ENCODE results near the gene TCTN2. TPM values are rescaled to one million over a fixed set of nuclear protein-coding genes. Genes with fewer than 3 reads are reported as not detected.

Gene TCTN2
- 33.5 TPM for total RNA-seq

GRCh38 chr12:123670882-123671728 lies at the start of gene TCTN2:
TCTN2 (plus strand) TSS chr12:123671113; CDS start chr12:123671241, 128 bp downstream.

GRCh38 chr12:123633379-123634141 lies 37.4 kb upstream of the TCTN2 start, which contains the start of the genes EIF2B1 and GTF2H3:
EIF2B1 (minus strand) TSS chr12:123633686; CDS start chr12:123633557, 129 bp downstream.
GTF2H3 (plus strand) TSS chr12:123633829; CDS start chr12:123633860, 31 bp downstream.

Other genes starting within 250 kb of the TCTN2 start
- 0.63 TPM for gene RILPL2, start 234.4 kb upstream of the TCTN2 start, total RNA-seq
- gene SNRNP35, start 213.0 kb upstream of the TCTN2 start, total RNA-seq, result 35.1 TPM
- gene RILPL1, start 137.4 kb upstream of the TCTN2 start, total RNA-seq, result 7.5 TPM
- gene TMED2, start 86.6 kb upstream of the TCTN2 start, total RNA-seq, result 129 TPM
- 39.1 TPM for gene DDX55, start 69.0 kb upstream of the TCTN2 start, total RNA-seq
- gene EIF2B1, start 37.4 kb upstream of the TCTN2 start, total RNA-seq, result 55.7 TPM
- 31.0 TPM for gene GTF2H3, start 37.3 kb upstream of the TCTN2 start, total RNA-seq
- gene ATP6V0A2, start 41.2 kb downstream of the TCTN2 start, total RNA-seq, result 64.2 TPM
- gene DNAH10, start 91.2 kb downstream of the TCTN2 start, total RNA-seq, result 45.1 TPM

Data from parietal lobe (tissue), 1 donor.